Measurements from ENCODE around the gene FKBP11.

GRCh38 chr12:48875944-48876515 lies 49.3 kb downstream of the FKBP11 start:
- TF ChIP-seq CTCF (IDR thresholded peaks at IDR 0.05), result no peak
- TF ChIP-seq POLR2AphosphoS5 (IDR thresholded peaks at IDR 0.05), result no peak
- TF ChIP-seq EP300 (IDR thresholded peaks at IDR 0.05), result no peak
- no peak for TF ChIP-seq POLR2A (IDR thresholded peaks at IDR 0.05; ENCODE audit: low read depth)
